GM12892 (cell line): ENCODE data around the gene RBCK1.
"Not testable (repeated sequence)": the region's sequence is repeated elsewhere in the genome, so short reads cannot be mapped to it uniquely, and the experiment has no call there.

ENCODE experiments used
- DNase-seq: peaks from one replicate; pipeline ENCODE4 v3.0.0; 2011; ENCODE audit not compliant: insufficient read length
- FAIRE-seq: peaks from 2 replicates; lab custom pipeline; 2011; peaks lifted over from hg19 to GRCh38; lab: Jason Lieb, UNC
- POLR2A ChIP-seq: IDR thresholded peaks from 2 replicates; pipeline ENCODE4 v1.6.1; 2011; ENCODE audit warnings: low read depth, low read length, control low read depth
- POLR2AphosphoS5 ChIP-seq: IDR thresholded peaks from 2 replicates; pipeline ENCODE4 v1.6.1; 2011; ENCODE audit warnings: low read depth, low read length, control low read depth
- TAF1 ChIP-seq: IDR thresholded peaks from 2 replicates; pipeline ENCODE4 v1.6.1; 2011; ENCODE audit warnings: low read depth, mild to moderate bottlenecking, control low read depth, low read length, borderline replicate concordance

RBCK1 gene

DNA sequence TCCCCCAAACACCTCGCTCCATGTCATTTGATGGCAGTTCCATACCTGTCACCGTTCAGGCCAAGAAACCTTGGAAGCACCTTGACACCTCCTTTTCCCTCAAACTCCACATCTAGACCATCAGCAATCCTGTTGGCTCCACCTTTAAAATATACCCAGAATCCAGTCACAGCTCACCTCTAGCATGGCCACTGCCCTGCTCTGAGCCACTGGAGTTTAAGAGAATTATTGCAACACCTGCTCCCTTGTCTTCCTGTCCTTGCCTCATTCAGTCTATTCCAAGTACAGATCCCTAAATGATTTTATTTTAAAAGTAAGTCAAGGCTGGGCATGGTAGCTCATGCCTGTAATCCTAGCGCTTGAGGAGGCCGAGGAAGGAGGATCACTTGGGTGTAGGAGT is 39.2 kb upstream of the RBCK1 start:
- FAIRE-seq, result no peak
- no peak for DNase-seq
- TF ChIP-seq POLR2A (no peak), TAF1 (no peak), POLR2AphosphoS5 (no peak)

GRCh38 chr20:370151-370600 is 37.9 kb upstream of the RBCK1 start:
- TF ChIP-seq POLR2AphosphoS5, result no peak
- no peak for TF ChIP-seq POLR2A
- no peak for TF ChIP-seq TAF1
- no peak for DNase-seq
- FAIRE-seq, result no peak

GRCh38 chr20:370977-371754 is 36.9 kb upstream of the RBCK1 start:
- TF ChIP-seq POLR2A (no peak), POLR2AphosphoS5 (no peak), TAF1 (no peak)
- no peak for DNase-seq
- no peak for FAIRE-seq

DNA sequence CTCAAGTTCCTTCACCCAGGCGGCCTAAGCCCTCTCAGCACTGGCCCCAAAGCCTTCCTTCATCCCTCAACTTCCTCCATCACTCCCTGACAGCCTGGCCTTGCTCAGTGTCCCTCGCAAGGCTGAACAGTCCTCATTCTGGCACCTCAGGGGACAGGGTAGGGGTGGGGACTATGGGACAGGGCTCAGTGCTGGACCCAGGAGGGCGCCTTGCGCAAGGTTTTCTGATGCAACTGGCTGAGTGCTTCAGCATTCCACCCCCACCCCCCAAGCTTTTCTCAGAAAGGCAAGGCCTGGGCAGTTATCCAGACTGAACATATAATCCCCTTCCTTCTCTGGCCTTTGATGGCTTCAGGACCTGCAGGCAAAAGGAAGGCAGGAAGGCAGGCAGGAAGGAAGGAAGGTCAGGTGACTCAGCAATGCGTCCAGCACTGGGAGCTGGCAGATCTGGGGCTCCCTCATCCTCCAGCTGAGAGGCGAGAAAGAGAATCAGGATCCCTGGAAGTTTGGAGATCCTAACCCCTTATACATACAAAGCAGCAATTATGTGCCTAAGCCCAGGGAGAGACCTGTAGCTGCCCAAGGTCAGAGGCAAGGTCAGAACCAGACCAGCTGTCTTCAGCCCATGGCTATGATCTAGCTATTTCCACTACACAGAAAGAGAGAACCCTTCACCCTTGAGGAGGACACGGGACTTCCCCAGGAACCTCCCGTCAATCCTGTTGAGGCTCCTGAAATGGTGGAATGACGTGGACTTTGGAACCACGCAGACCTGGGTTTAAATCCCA is 36.1 kb upstream of the RBCK1 start:
- FAIRE-seq, result no peak
- TF ChIP-seq POLR2AphosphoS5 (no peak), TAF1 (no peak), POLR2A (no peak)
- no peak for DNase-seq

DNA sequence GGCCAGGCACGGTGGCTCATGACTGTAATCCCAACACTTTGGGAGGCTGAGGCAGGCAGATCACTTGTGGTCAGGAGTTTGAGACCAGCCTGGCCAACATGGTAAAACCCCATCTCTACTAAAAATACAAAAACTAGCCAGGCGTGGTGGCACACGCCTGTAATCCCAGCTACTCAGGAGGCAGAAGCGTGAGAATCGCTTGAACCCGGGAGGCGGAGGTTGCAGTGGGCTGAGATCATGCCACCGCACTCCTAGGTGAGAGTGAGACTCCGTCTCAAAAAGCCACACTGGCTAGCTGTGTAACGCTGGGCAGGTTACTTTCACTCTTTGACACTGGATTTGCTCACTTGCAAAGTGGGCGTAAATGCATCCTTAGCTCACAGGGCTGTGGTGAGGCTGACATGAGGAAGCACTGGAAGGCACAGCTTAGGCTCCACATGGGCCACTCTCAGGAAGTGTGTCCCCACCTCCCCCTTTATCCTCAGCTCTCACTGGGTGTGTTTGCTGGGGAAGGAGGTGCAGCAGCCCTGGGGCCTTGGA is 35.5 kb upstream of the RBCK1 start:
- not testable (repeated sequence) for DNase-seq, FAIRE-seq

DNA sequence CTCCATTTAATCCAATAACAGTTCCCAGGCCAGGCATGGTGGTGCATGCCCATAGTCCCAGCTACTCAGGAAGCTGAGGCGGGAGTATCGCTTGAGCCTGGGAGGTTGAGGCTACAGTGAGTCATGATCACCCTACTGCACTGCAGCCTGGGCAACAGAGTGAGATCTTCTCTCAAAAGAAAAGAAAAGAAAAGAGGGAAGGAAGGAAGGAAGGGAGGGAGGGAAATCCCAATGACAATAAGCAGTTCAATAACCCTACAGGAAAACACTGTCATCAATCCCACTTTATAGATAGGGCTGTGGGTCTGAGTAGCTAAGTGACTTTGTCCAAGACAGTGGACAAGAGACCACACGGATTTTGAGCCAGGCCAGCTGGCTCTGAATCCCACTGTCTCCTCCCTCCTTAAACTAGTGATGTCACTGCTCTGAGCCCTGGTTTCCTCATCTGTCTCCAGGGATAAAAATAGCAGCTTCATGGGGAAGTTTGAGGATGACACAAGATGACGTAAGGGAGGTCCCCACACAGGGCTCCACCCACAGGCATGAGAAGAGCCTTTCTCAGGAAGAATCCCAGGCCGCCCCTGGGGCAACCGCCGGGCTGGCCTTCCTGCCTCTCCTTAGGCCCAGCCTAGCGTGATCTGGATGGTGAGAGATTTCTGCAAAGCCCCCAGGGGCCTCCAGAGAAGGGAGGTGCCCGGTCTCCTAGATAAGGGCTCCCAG is 34.8 kb upstream of the RBCK1 start:
- no peak for DNase-seq
- FAIRE-seq, result no peak
- TF ChIP-seq TAF1, result no peak
- no peak for TF ChIP-seq POLR2AphosphoS5
- no peak for TF ChIP-seq POLR2A

DNA sequence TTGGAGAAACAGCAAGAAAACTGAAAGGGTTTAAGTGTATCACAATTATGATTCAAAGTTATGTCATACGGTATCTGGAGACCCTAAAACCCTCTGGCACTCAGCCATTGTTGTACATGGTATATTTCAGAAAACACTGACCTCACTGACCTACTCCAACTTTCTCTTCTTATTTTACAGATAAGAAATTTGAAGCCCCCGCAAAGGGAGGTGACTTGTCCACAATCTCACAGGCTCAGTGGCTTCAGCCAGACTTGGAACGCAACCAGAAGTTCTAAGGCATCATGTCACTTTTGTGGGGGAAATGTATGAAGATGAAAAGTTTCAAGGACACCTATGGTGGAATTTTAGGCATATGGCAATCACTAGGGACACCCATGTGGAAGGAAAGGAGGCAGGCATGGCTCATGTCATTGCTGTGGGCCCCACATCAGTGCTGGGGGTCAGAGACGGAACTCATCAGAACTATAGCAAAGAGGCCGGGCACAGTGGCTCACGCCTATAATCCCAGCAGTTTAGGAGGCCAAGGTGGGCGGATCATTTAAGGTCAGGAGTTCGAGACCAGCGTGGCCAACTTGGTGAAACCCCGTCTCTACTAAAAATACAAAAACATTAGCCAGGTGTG is 32.7 kb upstream of the RBCK1 start:
- FAIRE-seq (no peak), DNase-seq (no peak)
- TF ChIP-seq TAF1, result no peak
- no peak for TF ChIP-seq POLR2AphosphoS5
- no peak for TF ChIP-seq POLR2A

DNA sequence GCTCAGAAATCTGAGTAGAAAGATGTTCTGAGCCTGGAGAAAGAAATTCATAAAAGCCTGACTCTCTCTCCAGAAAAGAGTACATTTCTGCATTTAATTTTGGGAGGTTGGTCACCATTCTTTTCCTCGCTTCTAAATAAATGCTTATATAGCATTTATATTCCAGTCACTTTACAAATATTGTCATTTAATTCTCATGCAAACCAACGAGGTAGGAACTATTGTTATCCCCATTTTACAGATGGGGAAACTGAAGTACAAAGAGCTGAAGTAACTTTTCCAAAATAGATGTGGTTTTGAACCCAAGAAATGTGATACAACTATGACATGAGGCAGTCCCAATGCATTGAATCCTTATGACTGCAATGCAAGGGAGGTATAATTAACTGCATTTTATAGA is 32.0 kb upstream of the RBCK1 start:
- TF ChIP-seq POLR2A (no peak), POLR2AphosphoS5 (no peak), TAF1 (no peak)
- DNase-seq, result no peak
- FAIRE-seq, result no peak

DNA sequence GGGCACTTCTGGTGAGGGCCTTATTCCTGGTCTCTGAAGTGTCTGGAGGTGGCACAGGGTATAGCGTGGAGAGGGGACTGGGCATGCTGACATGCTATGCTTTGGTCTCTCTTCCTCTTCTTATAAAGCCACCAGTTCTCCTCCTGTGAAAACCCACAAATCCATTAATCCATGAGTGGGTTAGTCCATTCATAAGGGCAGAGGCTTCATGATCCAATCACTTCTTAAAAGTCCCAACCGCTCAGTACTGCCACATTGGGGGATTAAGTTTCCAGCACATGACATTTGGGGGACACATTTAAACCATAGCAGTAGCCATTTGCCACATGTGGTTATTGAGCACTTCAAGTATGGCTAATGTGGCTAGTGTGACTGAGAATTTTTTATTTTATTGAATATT is 31.3 kb upstream of the RBCK1 start:
- FAIRE-seq (no peak), DNase-seq (no peak)
- TF ChIP-seq POLR2AphosphoS5, result no peak

GRCh38 chr20:377578-377977 is 30.5 kb upstream of the RBCK1 start:
- not testable (repeated sequence) for DNase-seq, FAIRE-seq

DNA sequence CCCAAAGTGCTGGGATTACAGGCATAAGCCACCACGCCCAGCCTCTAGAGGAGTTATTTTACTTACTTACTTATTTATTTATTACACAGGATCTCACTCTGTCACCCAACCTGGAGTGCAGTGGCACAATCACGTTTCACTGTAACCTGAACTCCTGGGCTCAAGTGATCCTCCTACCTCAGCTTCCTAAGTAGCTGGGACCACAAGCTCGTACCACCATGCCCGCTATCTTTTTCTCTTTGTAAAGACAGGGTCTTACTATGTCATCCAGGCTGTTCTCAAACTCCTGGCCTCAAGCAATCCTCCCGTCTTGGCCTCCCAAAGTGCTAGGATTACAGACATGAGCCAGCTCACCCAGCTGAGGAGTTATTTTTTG is 29.1 kb upstream of the RBCK1 start:
- TF ChIP-seq POLR2A, result no peak
- no peak for TF ChIP-seq TAF1
- no peak for TF ChIP-seq POLR2AphosphoS5
- no peak for FAIRE-seq
- DNase-seq, result no peak
